GM12878 (cell line): ENCODE data around the gene C19orf67. TPM values are rescaled to one million over a fixed set of nuclear protein-coding genes. Genes with fewer than 3 reads are reported as not detected.

Source experiments
- ATAC-seq: fragments of 200-7000 bp; cut with Tn5 transposase; 3 replicates; pipeline ENCODE4 v1.9.1; 2020; ENCODE audit warnings: mild to moderate bottlenecking, moderate library complexity
- BruUV-seq: library from RNA; stranded (reverse); fragments of 400-500 nt; replicated peaks from 2 replicates; lab custom pipeline; 2021; lab: Mats Ljungman, UMichigan
- CTCF ChIA-PET: fragments of 300-600 bp; sonication (Branson Sonifier 250); formaldehyde crosslinking; extraction: SDS; loops from one replicate; lab custom pipeline; 2021; ENCODE audit warnings: inconsistent platforms; lab: Yijun Ruan, JAX
- POLR2A ChIA-PET: fragments of 350-600 bp; formaldehyde crosslinking; extraction: SDS; loops from one replicate; lab custom pipeline; 2021; ENCODE audit warnings: inconsistent platforms; lab: Charles Lee
- RAD21 ChIA-PET: fragments of 300-600 bp; sonication (Branson Sonifier 250); formaldehyde crosslinking; loops from one replicate; lab custom pipeline; 2023; ENCODE audit warnings: antibody characterized with exemption; ENCODE audit not compliant: unreplicated experiment; lab: Charles Lee
- SMC1A ChIA-PET: fragments of 300-600 bp; sonication (Branson Sonifier 250); formaldehyde crosslinking; loops from one replicate; lab custom pipeline; 2023; ENCODE audit not compliant: unreplicated experiment, uncharacterized antibody; lab: Charles Lee
- DNase-seq: peaks from one replicate; pipeline ENCODE4 v3.0.0-alpha.2; 2011; ENCODE audit warnings: low read depth, low spot score
- FAIRE-seq: peaks from 3 replicates; lab custom pipeline; 2011; peaks lifted over from hg19 to GRCh38; lab: Jason Lieb, UNC
- H2AFZ ChIP-seq: 2 replicates; pipeline ENCODE4 v1.6.0; 2011; ENCODE audit warnings: low read depth, low read length, control low read depth; ENCODE audit not compliant: control insufficient read depth
- H3K27ac ChIP-seq: 2 replicates; pipeline ENCODE4 v1.5.1; 2011; ENCODE audit warnings: control low read depth; ENCODE audit not compliant: control insufficient read depth, insufficient read depth
- H3K27me3 ChIP-seq, 2 experiments: replicated peaks in 1 of 2; 2 replicates each; pipeline versions ENCODE4 v1.6.0 to v1.6.1; 2011; ENCODE audit warnings: low read length in 1 of 2; ENCODE audit not compliant: control insufficient read depth in 2 of 2, insufficient read depth in 2 of 2
- H3K36me3 ChIP-seq, 2 experiments: 2 replicates each; pipeline ENCODE4 v1.5.1; 2011; ENCODE audit warnings: low read length in 1 of 2; ENCODE audit not compliant: control insufficient read depth in 2 of 2, insufficient read depth in 2 of 2
- H3K4me1 ChIP-seq: 2 replicates; pipeline ENCODE4 v1.6.1; 2011; ENCODE audit warnings: mild to moderate bottlenecking, low read length, moderate library complexity, mixed read lengths; ENCODE audit not compliant: control insufficient read depth, insufficient read depth
- H3K4me2 ChIP-seq: 2 replicates; pipeline ENCODE4 v1.6.0; 2011; ENCODE audit warnings: control low read depth; ENCODE audit not compliant: control insufficient read depth, insufficient read depth
- H3K4me3 ChIP-seq: fragments of 200-600 bp; sonication (generic); 2 replicates; pipeline ENCODE4 v1.5.1; 2016
- H3K79me2 ChIP-seq: 2 replicates; pipeline ENCODE4 v1.6.0; 2011; ENCODE audit warnings: low read length; ENCODE audit not compliant: control insufficient read depth, insufficient read depth
- H3K9ac ChIP-seq: 2 replicates; pipeline ENCODE4 v1.8.0; 2011; ENCODE audit warnings: low read length, control low read depth, mixed read lengths; ENCODE audit not compliant: control insufficient read depth, insufficient read depth
- H3K9me3 ChIP-seq: replicated peaks from 3 replicates; pipeline ENCODE4 v1.5.1; 2011; ENCODE audit warnings: mild to moderate bottlenecking, low read length; ENCODE audit not compliant: control insufficient read depth, insufficient read depth
- H4K20me1 ChIP-seq: 2 replicates; pipeline ENCODE4 v1.6.0; 2011; ENCODE audit not compliant: control insufficient read depth, insufficient read depth
- CREB1 ChIP-seq: IDR thresholded peaks from 2 replicates; pipeline ENCODE4 v1.6.1; 2012; ENCODE audit warnings: low read depth, mild to moderate bottlenecking, inconsistent platforms
- EED ChIP-seq: sonication (generic); IDR thresholded peaks from 2 replicates; pipeline ENCODE4 v1.6.1; 2016; ENCODE audit warnings: antibody characterized with exemption, low read depth
- FOXK2 ChIP-seq: fragments of 450-650 bp; IDR thresholded peaks from 2 replicates; pipeline ENCODE4 v1.6.1; 2017; ENCODE audit warnings: mild to moderate bottlenecking, moderate library complexity
- RAD21 ChIP-seq: IDR thresholded peaks from 2 replicates; pipeline ENCODE4 v1.6.1; 2011; ENCODE audit warnings: mild to moderate bottlenecking, low read depth, low read length, moderate library complexity; ENCODE audit not compliant: insufficient read depth
- RBBP5 ChIP-seq: fragments of 200-600 bp; sonication (generic); conservative IDR thresholded peaks from 2 replicates; pipeline ENCODE4 v1.6.1; 2016
- RUNX3 ChIP-seq: IDR thresholded peaks from 2 replicates; pipeline ENCODE4 v1.6.1; 2012; ENCODE audit warnings: low read length, inconsistent platforms
- SMAD5 ChIP-seq: IDR thresholded peaks from 2 replicates; pipeline ENCODE4 v1.6.1; 2016; ENCODE audit warnings: antibody characterized with exemption, low read depth
- YBX1 ChIP-seq: fragments of 450-650 bp; IDR thresholded peaks from 2 replicates; pipeline ENCODE4 v1.6.1; 2016; ENCODE audit warnings: antibody characterized with exemption
- WGBS: methylation state at CpG from one replicate; pipeline ENCODE4 v1.1.6; 2016; ENCODE audit warnings: low lambda C conversion rate; ENCODE audit not compliant: insufficient replicate concordance, insufficient coverage; ENCODE audit errors: missing lambda C conversion rate; 5-methylcytosine and 5-hydroxymethylcytosine counted together
- in situ Hi-C: fragments of 300-500 bp; cut with MboI; formaldehyde crosslinking; loops from 9 replicates; pipeline ENCODE4 v1.14.3; 2018; ENCODE audit warnings: mixed read lengths
- intact Hi-C: fragments of 100-400 bp; cut with micrococcal nuclease; formaldehyde crosslinking; loops from one replicate; pipeline ENCODE4 v1.14.2; 2022; ENCODE audit not compliant: unreplicated experiment
- polyA plus RNA-seq, 11 experiments: library from polyadenylated mRNA; depleted of rRNA in 4 of 11; unstranded in 6 of 11; stranded (reverse) in 5 of 11; fragments of >200 nt; fragmentation: Nextera tagmentation in 4 of 11; fragmentation: Illumina TruSeq in 1 of 11; extraction: Ambion mirVana in 4 of 11; extraction: Trizol in 1 of 11; gene quantifications; 1 replicate in 1 of 11; 2 replicates in 10 of 11; pipeline versions ENCODE4 v1.2.1 to v1.2.3, GENCODE V29; 2011 to 2016; ENCODE audit warnings: inconsistent platforms in 2 of 11, missing spikeins in 2 of 11, low read depth in 1 of 11
- total RNA-seq, 4 experiments: library from RNA; depleted of rRNA in 3 of 4; stranded (reverse); fragments of >200 nt in 3 of 4; fragmentation: Illumina TruSeq in 1 of 4; extraction: Trizol in 1 of 4; gene quantifications; 2 replicates each; pipeline versions ENCODE4 v1.2.1 to v1.2.3, GENCODE V29; 2013 to 2021
- TF ChIP-seq, protein P1 (sequence below): fragments of 450-650 bp; IDR thresholded peaks from 2 replicates; pipeline ENCODE4 v1.6.1; 2017; ENCODE audit warnings: low read depth, mild to moderate bottlenecking, moderate library complexity

The C19orf67 gene
- total and polyA plus RNA-seq, 10 of the 15 experiments (the other 5 are each of a cell fraction or from before 2014, with no cell fraction given): 0.14 TPM; not detected in 9

DNA sequence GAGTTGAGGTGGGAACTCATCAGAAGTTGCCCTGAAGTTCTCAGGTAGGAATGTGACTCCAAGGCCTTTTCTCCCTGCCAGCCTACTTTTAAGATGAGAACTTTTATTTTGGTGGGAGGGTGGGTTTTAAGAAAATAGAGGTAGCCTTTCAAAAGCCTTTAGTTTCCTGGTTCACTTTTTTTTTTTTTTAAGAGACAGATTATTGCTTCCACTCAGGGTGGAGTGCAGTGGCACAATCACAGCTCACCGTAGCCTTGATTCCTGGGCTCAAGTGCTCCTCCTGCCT lies 3.0 kb downstream of the C19orf67 start:
- Histone ChIP-seq H3K27me3 (no peaks in the 10 kb centered on the region), H4K20me1 (no peaks in the 10 kb centered on the region), H3K9me3 (no peaks in the 10 kb centered on the region), H3K36me3 (no peaks in the 10 kb centered on the region; a peak in 1 of 4 replicates), H3K4me1 (peaks cover 4% of the 10 kb centered on the region; the same call in 1 of the 2 replicates), H3K4me2 (peak overlapping the region; percentile 70), H2AFZ (no peak overlapping the region), H3K27ac (peak overlapping the region; percentile 86), H3K79me2 (peaks cover 8% of the 10 kb centered on the region), H3K4me3 (no peak overlapping the region; the same call in 1 of the 2 replicates), H3K9ac (peak overlapping the region; percentile 90)
- SMC1A ChIA-PET: interaction anchor here (0.8 to 1.4 kb wide), 3 partner anchors 9 to 54 kb away, joined by 3 to 5 read pairs (median 5); partner anchors contain the start of gene ASF1B
- POLR2A ChIA-PET: interaction anchor here (0.7 to 4.9 kb wide), 7 partner anchors 9 to 236 kb away, joined by 3 to 23 read pairs (median 3); no protein-coding TSS in a partner anchor
- in situ Hi-C loops: no loop called here
- TF ChIP-seq EED (no peak), SMAD5 (no peak), RBBP5 (no peak), RUNX3 (no peak), YBX1 (no peak), RAD21 (no peak), FOXK2 (no peak), CREB1 (no peak)
- TF ChIP-seq, protein P1, sequence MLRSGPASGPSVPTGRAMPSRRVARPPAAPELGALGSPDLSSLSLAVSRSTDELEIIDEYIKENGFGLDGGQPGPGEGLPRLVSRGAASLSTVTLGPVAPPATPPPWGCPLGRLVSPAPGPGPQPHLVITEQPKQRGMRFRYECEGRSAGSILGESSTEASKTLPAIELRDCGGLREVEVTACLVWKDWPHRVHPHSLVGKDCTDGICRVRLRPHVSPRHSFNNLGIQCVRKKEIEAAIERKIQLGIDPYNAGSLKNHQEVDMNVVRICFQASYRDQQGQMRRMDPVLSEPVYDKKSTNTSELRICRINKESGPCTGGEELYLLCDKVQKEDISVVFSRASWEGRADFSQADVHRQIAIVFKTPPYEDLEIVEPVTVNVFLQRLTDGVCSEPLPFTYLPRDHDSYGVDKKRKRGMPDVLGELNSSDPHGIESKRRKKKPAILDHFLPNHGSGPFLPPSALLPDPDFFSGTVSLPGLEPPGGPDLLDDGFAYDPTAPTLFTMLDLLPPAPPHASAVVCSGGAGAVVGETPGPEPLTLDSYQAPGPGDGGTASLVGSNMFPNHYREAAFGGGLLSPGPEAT: no peak
- RAD21 ChIA-PET: interaction anchor here (0.8 to 4.8 kb wide), 9 partner anchors 9 to 219 kb away, joined by 3 to 27 read pairs (median 4); partner anchors contain the start of genes ASF1B, IL27RA, PRKACA and RFX1
- no peak for FAIRE-seq
- 43% methylated on average over 1 of the region's 1 CpG for WGBS
- CTCF ChIA-PET: interaction anchor here (0.6 to 5.6 kb wide), 14 partner anchors 9 to 318 kb away, joined by 3 to 30 read pairs (median 5); partner anchors contain the start of genes ASF1B, MISP3, MRI1 and PRKACA
- no TSS peak for BruUV-seq
- no peak for ATAC-seq
- intact Hi-C loops: loop anchor here (5.0 kb wide), 1 partner anchor 35 kb away; the partner anchor contains the start of gene PRKACA
- no peak for DNase-seq
